GM18909 (cell line): ENCODE measurements around the gene FERMT3.

Source experiments
- ATAC-seq: cut with Tn5 transposase; IDR thresholded peaks from one replicate; pipeline ENCODE4 v1.9.1; 2021; ENCODE audit warnings: mild to moderate bottlenecking; ENCODE audit not compliant: unreplicated experiment, poor library complexity

Gene FERMT3

GRCh38 chr11:64246621-64246870 lies 40.0 kb downstream of the FERMT3 start:
- peak; percentile 13 for ATAC-seq

- ATAC-seq: peak; percentile 34
These were observed 40.6 kb downstream of the FERMT3 start, which contains the start of gene PPP1R14B for GRCh38 chr11:64246871-64247728. Gene PPP1R14B, minus strand, starts transcription at chr11:64246943. Its CDS starts 270 bp downstream, at chr11:64246673.

GRCh38 chr11:64247729-64248531 lies 41.4 kb downstream of the FERMT3 start:
- no peak for ATAC-seq

- ATAC-seq: no peak
These were observed 42.1 kb downstream of the FERMT3 start for GRCh38 chr11:64248578-64248977.

- no peak for ATAC-seq
These were observed 42.5 kb downstream of the FERMT3 start for GRCh38 chr11:64249038-64249437.

GRCh38 chr11:64249563-64250414 lies 43.3 kb downstream of the FERMT3 start:
- ATAC-seq: no peak

- no peak for ATAC-seq
These were observed 44.0 kb downstream of the FERMT3 start for GRCh38 chr11:64250415-64251015.

- peak; percentile 38 for ATAC-seq
These were observed 44.7 kb downstream of the FERMT3 start, which contains the start of gene PLCB3 for GRCh38 chr11:64251016-64251752. Gene PLCB3, plus strand, starts transcription at chr11:64251530. Its CDS starts 120 bp downstream, at chr11:64251650.

- ATAC-seq: no peak
These were observed 45.2 kb downstream of the FERMT3 start for GRCh38 chr11:64251753-64252002.

- ATAC-seq: no peak
These were observed 45.7 kb downstream of the FERMT3 start for GRCh38 chr11:64252003-64252872.

GRCh38 chr11:64253043-64253442 lies 46.5 kb downstream of the FERMT3 start:
- no peak for ATAC-seq

- no peak for ATAC-seq
These were observed 47.0 kb downstream of the FERMT3 start for GRCh38 chr11:64253481-64253880.

- ATAC-seq: no peak
These were observed 47.8 kb downstream of the FERMT3 start for GRCh38 chr11:64254326-64254725.

- ATAC-seq: no peak
These were observed 48.9 kb downstream of the FERMT3 start for GRCh38 chr11:64255135-64256128.

GRCh38 chr11:64256300-64256699 lies 49.8 kb downstream of the FERMT3 start:
- no peak for ATAC-seq

GRCh38 chr11:64258356-64258755 lies 51.8 kb downstream of the FERMT3 start:
- no peak for ATAC-seq

GRCh38 chr11:64258946-64259532 lies 52.5 kb downstream of the FERMT3 start:
- no peak for ATAC-seq
